Ishikawa (cell line): ENCODE data around the gene CCDC73.

Source experiments
- CEBPB ChIP-seq: IDR thresholded peaks from 2 replicates; pipeline ENCODE4 v1.6.1; 2012
- CREB1 ChIP-seq: IDR thresholded peaks from 2 replicates; pipeline ENCODE4 v1.6.1; 2012; ENCODE audit warnings: low read depth
- EGR1 ChIP-seq: IDR thresholded peaks from 2 replicates; pipeline ENCODE4 v1.6.1; 2012
- EP300 ChIP-seq: IDR thresholded peaks from 2 replicates; pipeline ENCODE4 v1.6.1; 2012; ENCODE audit warnings: borderline replicate concordance
- FOXM1 ChIP-seq: IDR thresholded peaks from 2 replicates; pipeline ENCODE4 v1.6.1; 2012; ENCODE audit warnings: low read depth, borderline replicate concordance
- MAX ChIP-seq: IDR thresholded peaks from 2 replicates; pipeline ENCODE4 v1.6.1; 2012
- NFIC ChIP-seq: IDR thresholded peaks from 2 replicates; pipeline ENCODE4 v1.6.1; 2012
- RAD21 ChIP-seq: IDR thresholded peaks from 2 replicates; pipeline ENCODE4 v1.6.1; 2012; ENCODE audit warnings: low read depth
- TAF1 ChIP-seq: IDR thresholded peaks from 2 replicates; pipeline ENCODE4 v1.6.1; 2012; ENCODE audit warnings: low read depth, mild to moderate bottlenecking
- TCF12 ChIP-seq: IDR thresholded peaks from 2 replicates; pipeline ENCODE4 v1.6.1; 2012; ENCODE audit warnings: low read depth
- TEAD4 ChIP-seq: IDR thresholded peaks from 2 replicates; pipeline ENCODE4 v1.6.1; 2012
- USF1 ChIP-seq: IDR thresholded peaks from 2 replicates; pipeline ENCODE4 v1.6.1; 2012
- YY1 ChIP-seq: IDR thresholded peaks from 2 replicates; pipeline ENCODE4 v1.6.1; 2012; ENCODE audit warnings: low read depth
- ZBTB7A ChIP-seq: IDR thresholded peaks from 2 replicates; pipeline ENCODE4 v1.6.1; 2012; ENCODE audit warnings: low read depth
- TF ChIP-seq, protein P1 (sequence below): IDR thresholded peaks from 2 replicates; pipeline ENCODE4 v1.6.1; 2012; ENCODE audit warnings: low read depth, mild to moderate bottlenecking

CCDC73 gene

DNA sequence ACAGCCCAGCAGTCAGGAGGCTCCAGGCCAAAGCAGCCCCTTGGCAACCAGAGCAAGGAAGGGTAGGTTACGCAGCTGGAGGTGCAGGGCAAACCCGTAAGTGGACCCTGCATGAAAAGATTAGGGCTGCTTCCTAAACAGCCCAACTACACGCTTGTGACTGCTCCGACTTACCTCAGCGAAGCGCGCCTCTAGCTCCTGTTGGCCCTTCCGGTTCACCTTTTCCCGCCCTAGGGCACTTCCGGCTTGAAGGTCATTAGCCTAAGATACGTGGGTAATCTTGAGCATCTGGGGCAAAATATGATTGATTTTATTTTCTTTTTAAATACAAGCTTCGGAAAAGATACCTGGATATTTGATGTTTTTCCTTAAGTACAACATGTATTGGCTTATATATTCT lies at the start of gene CCDC73:
CCDC73 (minus strand) TSS at position 224 of the 400 bp plus-strand sequence. CDS start 34,419 bp downstream, outside the sequence.
- no peak for TF ChIP-seq USF1
- no peak for TF ChIP-seq EP300
- no peak for TF ChIP-seq CREB1
- TF ChIP-seq FOXM1, result no peak
- TF ChIP-seq NFIC, result no peak
- no peak for TF ChIP-seq YY1
- TF ChIP-seq CEBPB, result no peak
- TF ChIP-seq EGR1, result no peak
- TF ChIP-seq, protein P1, sequence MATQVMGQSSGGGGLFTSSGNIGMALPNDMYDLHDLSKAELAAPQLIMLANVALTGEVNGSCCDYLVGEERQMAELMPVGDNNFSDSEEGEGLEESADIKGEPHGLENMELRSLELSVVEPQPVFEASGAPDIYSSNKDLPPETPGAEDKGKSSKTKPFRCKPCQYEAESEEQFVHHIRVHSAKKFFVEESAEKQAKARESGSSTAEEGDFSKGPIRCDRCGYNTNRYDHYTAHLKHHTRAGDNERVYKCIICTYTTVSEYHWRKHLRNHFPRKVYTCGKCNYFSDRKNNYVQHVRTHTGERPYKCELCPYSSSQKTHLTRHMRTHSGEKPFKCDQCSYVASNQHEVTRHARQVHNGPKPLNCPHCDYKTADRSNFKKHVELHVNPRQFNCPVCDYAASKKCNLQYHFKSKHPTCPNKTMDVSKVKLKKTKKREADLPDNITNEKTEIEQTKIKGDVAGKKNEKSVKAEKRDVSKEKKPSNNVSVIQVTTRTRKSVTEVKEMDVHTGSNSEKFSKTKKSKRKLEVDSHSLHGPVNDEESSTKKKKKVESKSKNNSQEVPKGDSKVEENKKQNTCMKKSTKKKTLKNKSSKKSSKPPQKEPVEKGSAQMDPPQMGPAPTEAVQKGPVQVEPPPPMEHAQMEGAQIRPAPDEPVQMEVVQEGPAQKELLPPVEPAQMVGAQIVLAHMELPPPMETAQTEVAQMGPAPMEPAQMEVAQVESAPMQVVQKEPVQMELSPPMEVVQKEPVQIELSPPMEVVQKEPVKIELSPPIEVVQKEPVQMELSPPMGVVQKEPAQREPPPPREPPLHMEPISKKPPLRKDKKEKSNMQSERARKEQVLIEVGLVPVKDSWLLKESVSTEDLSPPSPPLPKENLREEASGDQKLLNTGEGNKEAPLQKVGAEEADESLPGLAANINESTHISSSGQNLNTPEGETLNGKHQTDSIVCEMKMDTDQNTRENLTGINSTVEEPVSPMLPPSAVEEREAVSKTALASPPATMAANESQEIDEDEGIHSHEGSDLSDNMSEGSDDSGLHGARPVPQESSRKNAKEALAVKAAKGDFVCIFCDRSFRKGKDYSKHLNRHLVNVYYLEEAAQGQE, result no peak
- TF ChIP-seq MAX, result no peak
- no peak for TF ChIP-seq TAF1

GRCh38 chr11:32843544-32843943 lies 49.1 kb upstream of the CCDC73 start:
- no peak for TF ChIP-seq MAX
- TF ChIP-seq, protein P1, result no peak
- TF ChIP-seq EGR1, result no peak
- no peak for TF ChIP-seq CEBPB
- TF ChIP-seq YY1, result no peak
- no peak for TF ChIP-seq ZBTB7A
- TF ChIP-seq USF1, result no peak
- TF ChIP-seq RAD21, result no peak
- no peak for TF ChIP-seq NFIC
- no peak for TF ChIP-seq FOXM1
- no peak for TF ChIP-seq CREB1

DNA sequence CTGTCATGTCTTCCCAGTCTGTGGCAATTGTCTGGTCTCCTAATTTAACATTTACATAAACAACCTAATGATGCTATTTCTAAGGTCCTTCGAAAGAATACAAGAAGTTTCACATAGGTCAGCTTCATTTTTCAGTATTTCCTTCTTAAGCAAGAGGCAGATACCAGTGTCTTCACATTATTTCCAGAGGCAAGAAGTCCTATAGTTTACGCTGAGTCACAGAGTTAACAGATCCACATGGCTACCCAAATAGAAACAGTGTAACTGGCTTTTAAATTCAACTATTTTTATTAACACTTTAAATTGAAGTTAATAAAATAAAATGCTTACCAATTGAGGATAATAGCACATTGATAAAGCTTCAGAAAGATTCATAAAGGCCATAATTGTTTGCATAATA lies 46.1 kb upstream of the CCDC73 start:
- TF ChIP-seq TEAD4, result no peak
- no peak for TF ChIP-seq EGR1
- TF ChIP-seq EP300, result no peak
- TF ChIP-seq TAF1, result no peak
- TF ChIP-seq NFIC, result no peak
- no peak for TF ChIP-seq YY1
- no peak for TF ChIP-seq MAX
- TF ChIP-seq CEBPB, result no peak
- TF ChIP-seq CREB1, result no peak
- no peak for TF ChIP-seq FOXM1
- TF ChIP-seq, protein P1, result no peak
- no peak for TF ChIP-seq RAD21
- TF ChIP-seq ZBTB7A, result no peak
- no peak for TF ChIP-seq TCF12
- no peak for TF ChIP-seq USF1

DNA sequence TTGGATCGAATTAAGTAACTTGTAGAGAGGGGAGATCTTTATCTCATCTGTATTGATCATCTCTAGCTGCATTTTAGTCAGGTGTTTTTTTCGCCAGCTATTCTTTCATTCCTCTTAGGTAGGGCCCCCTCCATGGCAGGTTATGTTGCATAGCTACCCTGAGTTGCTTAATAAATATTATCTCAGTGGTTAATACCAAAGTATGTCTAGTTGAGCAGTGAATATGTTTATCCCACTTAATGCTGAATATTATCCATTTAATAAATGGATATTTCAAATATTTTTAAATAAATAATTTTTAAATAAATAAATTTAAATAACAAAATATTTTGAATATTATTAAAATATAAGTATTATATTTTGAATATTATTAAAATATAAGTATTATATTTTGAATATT lies 44.8 kb upstream of the CCDC73 start:
- no peak for TF ChIP-seq TCF12
- TF ChIP-seq YY1, result no peak
- no peak for TF ChIP-seq MAX
- no peak for TF ChIP-seq USF1
- no peak for TF ChIP-seq TEAD4
- no peak for TF ChIP-seq CEBPB
- TF ChIP-seq, protein P1, result no peak
- no peak for TF ChIP-seq EP300
- no peak for TF ChIP-seq EGR1
- no peak for TF ChIP-seq RAD21
- no peak for TF ChIP-seq FOXM1
